Colonic mucosa (tissue), 4 donors: ENCODE measurements around the gene ZDHHC18. TPM values are rescaled to one million over a fixed set of nuclear protein-coding genes. Genes with fewer than 3 reads are reported as not detected.
"Not testable (repeated sequence)": the region's sequence is repeated elsewhere in the genome, so short reads cannot be mapped to it uniquely, and the experiment has no call there.

Source experiments
- DNase-seq: peaks from one replicate; pipeline ENCODE4 v3.0.0-alpha.2; 2020
- H3K27ac ChIP-seq: fragments of 200-600 bp; one replicate; pipeline ENCODE4 v1.8.0; 2021
- H3K27me3 ChIP-seq: fragments of 200-600 bp; one replicate; pipeline ENCODE4 v1.8.0; 2021
- H3K36me3 ChIP-seq: fragments of 200-600 bp; one replicate; pipeline ENCODE4 v1.8.0; 2021
- H3K4me1 ChIP-seq: fragments of 200-600 bp; one replicate; pipeline ENCODE4 v1.8.0; 2021; ENCODE audit warnings: mild to moderate bottlenecking
- H3K4me3 ChIP-seq: fragments of 200-600 bp; one replicate; pipeline ENCODE4 v1.8.0; 2021
- H3K9ac ChIP-seq, 2 donors: one replicate each; pipeline ENCODE4 v1.7.0; 2013; ENCODE audit warnings: control low read depth in 2 of 2, low read depth in 2 of 2, low read length in 2 of 2
- H3K9me3 ChIP-seq: fragments of 200-600 bp; one replicate; pipeline ENCODE4 v1.8.0; 2021
- CTCF ChIP-seq: fragments of 200-600 bp; IDR thresholded peaks from one replicate; pipeline ENCODE4 v1.8.0; 2022; ENCODE audit warnings: antibody characterized with exemption, mild to moderate bottlenecking
- intact Hi-C: fragments of 100-400 bp; cut with DNase I; formaldehyde crosslinking; loops from one replicate; pipeline ENCODE4 v1.14.1; 2022
- total RNA-seq, 2 donors: library from RNA; stranded (reverse); fragmentation: NEBNext Ultra II Directional in 1 of 2; extraction: Animal tissue kit (Norgen Biotek cat#: 25700) in 1 of 2; gene quantifications; one replicate each; pipeline ENCODE4 v1.2.1, GENCODE V29; 2021
- donor health status: healthy.
- donor health status: DM: no; HTN: no; CAD: no.
- donor health status: DM: no; HTN: no; CAD: no.

The ZDHHC18 gene
- total RNA-seq, 2 donors from 2014 or later, result 14.1 to 16.8 TPM

DNA sequence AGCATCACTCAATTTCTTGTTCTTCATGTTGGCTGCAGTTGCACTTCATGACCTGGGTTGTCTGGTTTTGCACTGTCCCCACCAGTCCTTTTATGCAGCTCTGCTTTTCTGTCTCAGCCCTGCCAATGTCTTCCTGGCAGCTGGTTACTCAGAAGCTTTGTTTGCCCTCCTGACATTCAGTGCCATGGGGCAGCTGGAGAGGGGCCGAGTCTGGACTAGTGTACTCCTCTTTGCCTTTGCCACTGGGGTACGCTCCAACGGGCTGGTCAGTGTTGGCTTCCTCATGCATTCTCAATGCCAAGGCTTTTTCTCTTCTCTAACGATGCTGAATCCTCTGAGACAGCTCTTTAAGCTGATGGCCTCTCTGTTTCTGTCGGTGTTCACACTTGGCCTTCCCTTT is 32.1 kb upstream of the ZDHHC18 start:
- Histone ChIP-seq H3K27ac (no peak overlapping the region), H3K27me3 (no peaks in the 10 kb centered on the region), H3K4me1 (no peaks in the 10 kb centered on the region), H3K9me3 (no peaks in the 10 kb centered on the region), H3K9ac (no peak overlapping the region), H3K4me3 (no peak overlapping the region), H3K36me3 (no peaks in the 10 kb centered on the region)
- TF ChIP-seq CTCF, result no peak
- DNase-seq, result no peak
- intact Hi-C loops, result no loop called here

DNA sequence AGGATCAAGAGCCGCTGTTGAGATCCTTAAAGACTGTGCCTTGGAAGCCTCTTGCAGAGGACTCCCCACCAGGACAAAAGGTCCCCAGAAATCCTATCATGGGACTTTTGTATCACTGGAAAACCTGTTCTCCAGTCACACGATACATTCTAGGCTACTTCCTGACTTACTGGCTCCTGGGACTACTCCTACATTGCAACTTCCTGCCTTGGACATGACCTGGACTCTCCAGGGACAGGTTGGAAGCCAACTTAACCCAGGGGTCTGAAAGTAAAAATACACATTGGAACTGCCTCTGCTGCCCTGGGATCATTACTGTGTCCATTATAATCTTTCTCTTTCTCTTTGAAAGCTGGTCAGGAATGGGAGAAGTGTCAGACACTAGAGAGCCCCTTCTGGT is 28.9 kb upstream of the ZDHHC18 start:
- no peak for DNase-seq
- no peaks in the 10 kb centered on the region for H3K9me3 ChIP-seq
- no peaks in the 10 kb centered on the region for H3K36me3 ChIP-seq
- H3K9ac ChIP-seq, result no peak overlapping the region
- no peaks in the 10 kb centered on the region for H3K4me1 ChIP-seq
- no peak overlapping the region for H3K27ac ChIP-seq
- no peak overlapping the region for H3K4me3 ChIP-seq
- intact Hi-C loops, result no loop called here
- no peaks in the 10 kb centered on the region for H3K27me3 ChIP-seq
- TF ChIP-seq CTCF, result no peak

GRCh38 chr1:26799479-26800142 is 26.9 kb upstream of the ZDHHC18 start:
- no peak for DNase-seq
- Histone ChIP-seq H3K9me3 (no peaks in the 10 kb centered on the region), H3K27ac (peak overlapping the region; percentile 57), H3K4me3 (no peak overlapping the region), H3K9ac (peak overlapping the region in 1 of 2 donors; percentile 6), H3K27me3 (no peaks in the 10 kb centered on the region), H3K36me3 (no peaks in the 10 kb centered on the region), H3K4me1 (no peaks in the 10 kb centered on the region)
- intact Hi-C loops, result no loop called here
- TF ChIP-seq CTCF, result no peak

DNA sequence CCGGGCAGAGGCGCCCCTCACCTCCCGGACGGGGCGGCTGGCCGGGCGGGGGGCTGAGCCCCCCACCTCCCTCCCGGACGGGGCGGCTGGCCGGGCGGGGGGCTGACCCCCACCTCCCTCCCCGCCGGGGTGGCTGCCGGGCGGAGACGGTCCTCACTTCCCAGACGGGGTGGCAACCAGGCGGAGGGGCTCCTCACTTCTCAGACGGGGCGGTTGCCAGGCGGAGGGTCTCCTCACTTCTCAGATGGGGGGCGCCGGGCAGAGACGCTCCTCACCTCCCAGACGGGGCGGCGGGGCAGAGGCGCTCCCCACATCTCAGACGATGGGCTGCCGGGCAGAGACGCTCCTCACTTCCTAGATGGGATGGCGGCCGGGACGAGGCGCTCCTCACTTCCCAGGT is 22.6 kb upstream of the ZDHHC18 start:
- H3K27me3 ChIP-seq, intact Hi-C loops, H3K4me1 ChIP-seq, H3K27ac ChIP-seq, H3K9me3 ChIP-seq, DNase-seq, H3K9ac ChIP-seq, H3K36me3 ChIP-seq, H3K4me3 ChIP-seq: not testable (repeated sequence)

DNA sequence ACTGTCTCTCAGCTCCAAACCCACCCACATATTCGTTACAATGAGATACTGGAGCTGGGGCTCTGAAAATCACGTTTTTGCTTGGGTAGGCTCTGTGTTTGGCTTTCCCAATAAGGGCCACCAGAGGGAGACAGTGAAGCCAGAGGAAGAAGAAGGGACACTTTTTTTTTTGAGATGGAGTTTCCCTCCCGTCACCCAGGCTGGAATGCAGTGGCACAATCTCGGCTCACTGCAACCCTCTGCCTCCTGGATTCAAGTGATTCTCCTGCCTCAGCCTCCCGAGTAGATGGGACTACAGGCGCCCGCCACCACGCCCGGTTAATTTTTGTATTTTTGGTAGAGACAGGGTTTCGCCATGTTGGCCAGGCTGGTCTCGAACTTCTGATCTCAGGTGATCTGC is 16.4 kb upstream of the ZDHHC18 start:
- not testable (repeated sequence) for H3K27ac ChIP-seq, H3K36me3 ChIP-seq, H3K9me3 ChIP-seq, H3K9ac ChIP-seq, H3K4me1 ChIP-seq, H3K4me3 ChIP-seq, H3K27me3 ChIP-seq
- TF ChIP-seq CTCF, result peak; percentile 67
- intact Hi-C loops, result loop anchor here (5.0 kb wide), 1 partner anchor 67 kb away; no protein-coding TSS in a partner anchor
- DNase-seq, result peak; percentile 81

DNA sequence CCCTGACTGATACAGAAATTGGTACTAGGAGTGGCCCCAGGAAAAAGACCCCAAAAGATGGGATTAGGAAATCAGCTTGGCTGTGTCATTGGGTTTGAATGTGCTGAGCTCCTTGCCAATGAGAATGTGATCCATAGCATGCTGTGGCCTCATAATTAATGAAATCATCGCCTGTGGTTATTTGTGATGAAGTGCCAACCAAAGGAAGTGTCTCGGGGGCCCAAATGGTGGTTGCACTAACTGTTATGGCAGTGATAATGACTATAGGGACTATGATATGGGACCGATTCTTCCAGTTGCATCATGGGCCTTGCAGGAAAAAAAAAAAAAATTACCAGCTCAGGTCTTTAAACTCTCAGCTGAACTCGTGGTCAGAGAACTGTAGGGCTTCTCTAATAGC is 15.4 kb upstream of the ZDHHC18 start:
- Histone ChIP-seq H3K36me3 (no peaks in the 10 kb centered on the region), H3K4me3 (no peak overlapping the region), H3K27ac (no peak overlapping the region), H3K4me1 (no peaks in the 10 kb centered on the region), H3K9ac (no peak overlapping the region), H3K9me3 (no peaks in the 10 kb centered on the region), H3K27me3 (no peaks in the 10 kb centered on the region)
- no peak for TF ChIP-seq CTCF
- no peak for DNase-seq
- intact Hi-C loops, result loop anchor here (5.0 kb wide), 1 partner anchor 66 kb away; no protein-coding TSS in a partner anchor
